ENCODE measurements around the gene GLUD1.
"Not testable (repeated sequence)": the region's sequence is repeated elsewhere in the genome, so short reads cannot be mapped to it uniquely, and the experiment has no call there.

- TF ChIP-seq POLR2A (IDR thresholded peaks at IDR 0.05) = not testable (repeated sequence)
- TF ChIP-seq, protein P1, sequence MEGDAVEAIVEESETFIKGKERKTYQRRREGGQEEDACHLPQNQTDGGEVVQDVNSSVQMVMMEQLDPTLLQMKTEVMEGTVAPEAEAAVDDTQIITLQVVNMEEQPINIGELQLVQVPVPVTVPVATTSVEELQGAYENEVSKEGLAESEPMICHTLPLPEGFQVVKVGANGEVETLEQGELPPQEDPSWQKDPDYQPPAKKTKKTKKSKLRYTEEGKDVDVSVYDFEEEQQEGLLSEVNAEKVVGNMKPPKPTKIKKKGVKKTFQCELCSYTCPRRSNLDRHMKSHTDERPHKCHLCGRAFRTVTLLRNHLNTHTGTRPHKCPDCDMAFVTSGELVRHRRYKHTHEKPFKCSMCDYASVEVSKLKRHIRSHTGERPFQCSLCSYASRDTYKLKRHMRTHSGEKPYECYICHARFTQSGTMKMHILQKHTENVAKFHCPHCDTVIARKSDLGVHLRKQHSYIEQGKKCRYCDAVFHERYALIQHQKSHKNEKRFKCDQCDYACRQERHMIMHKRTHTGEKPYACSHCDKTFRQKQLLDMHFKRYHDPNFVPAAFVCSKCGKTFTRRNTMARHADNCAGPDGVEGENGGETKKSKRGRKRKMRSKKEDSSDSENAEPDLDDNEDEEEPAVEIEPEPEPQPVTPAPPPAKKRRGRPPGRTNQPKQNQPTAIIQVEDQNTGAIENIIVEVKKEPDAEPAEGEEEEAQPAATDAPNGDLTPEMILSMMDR (IDR thresholded peaks at IDR 0.05) = not testable (repeated sequence)
Observed at GRCh38 chr10:87134440-87134839, 39.8 kb upstream of the GLUD1 start.

Measured in esophagus squamous epithelium (tissue), 4 donors.